NB4 (cell line): ENCODE results near the gene TNFRSF18.

Source experiments
- DNase-seq: peaks from one replicate; pipeline ENCODE4 v3.0.0; 2010; ENCODE audit warnings: low read depth
- H3K4me3 ChIP-seq: one replicate; pipeline ENCODE4 v1.5.1; 2011; ENCODE audit warnings: mild to moderate bottlenecking, low read depth, low read length, moderate library complexity
- MYC ChIP-seq: IDR thresholded peaks from 2 replicates; pipeline ENCODE4 v1.6.1; 2011; ENCODE audit warnings: low read depth, low read length
- POLR2A ChIP-seq: IDR thresholded peaks from 2 replicates; pipeline ENCODE4 v1.6.1; 2011; ENCODE audit warnings: mild to moderate bottlenecking; ENCODE audit not compliant: insufficient read length; ENCODE audit errors: extremely low read depth
- TF ChIP-seq, protein P1 (sequence below): IDR thresholded peaks from 2 replicates; pipeline ENCODE4 v1.6.1; 2011; ENCODE audit warnings: low read depth, low read length
- TF ChIP-seq, protein P2 (sequence below): IDR thresholded peaks from one replicate; pipeline ENCODE4 v1.5.1; 2012; ENCODE audit warnings: low read depth, low read length

The TNFRSF18 gene

DNA sequence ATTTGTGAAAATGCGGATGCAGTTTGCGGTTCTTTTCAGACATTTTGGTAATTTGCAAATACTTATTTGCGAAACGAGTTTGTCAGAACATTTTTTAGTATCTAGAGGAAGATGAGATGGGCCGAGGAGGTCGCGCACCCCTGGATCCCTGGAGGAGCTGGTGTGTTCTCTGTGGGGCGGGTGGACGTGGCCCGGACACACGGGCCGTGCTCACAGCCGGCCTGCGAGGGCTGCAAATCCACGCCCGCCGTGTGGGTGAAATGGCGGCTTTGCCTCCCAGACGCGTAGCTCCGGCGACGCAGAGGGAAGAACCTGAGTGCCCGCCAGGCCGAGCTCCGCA is 42.1 kb downstream of the TNFRSF18 start:
- DNase-seq = no peak
- H3K4me3 ChIP-seq = no peak overlapping the region
- TF ChIP-seq, protein P1, sequence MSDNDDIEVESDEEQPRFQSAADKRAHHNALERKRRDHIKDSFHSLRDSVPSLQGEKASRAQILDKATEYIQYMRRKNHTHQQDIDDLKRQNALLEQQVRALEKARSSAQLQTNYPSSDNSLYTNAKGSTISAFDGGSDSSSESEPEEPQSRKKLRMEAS = no peak
- TF ChIP-seq, protein P2, sequence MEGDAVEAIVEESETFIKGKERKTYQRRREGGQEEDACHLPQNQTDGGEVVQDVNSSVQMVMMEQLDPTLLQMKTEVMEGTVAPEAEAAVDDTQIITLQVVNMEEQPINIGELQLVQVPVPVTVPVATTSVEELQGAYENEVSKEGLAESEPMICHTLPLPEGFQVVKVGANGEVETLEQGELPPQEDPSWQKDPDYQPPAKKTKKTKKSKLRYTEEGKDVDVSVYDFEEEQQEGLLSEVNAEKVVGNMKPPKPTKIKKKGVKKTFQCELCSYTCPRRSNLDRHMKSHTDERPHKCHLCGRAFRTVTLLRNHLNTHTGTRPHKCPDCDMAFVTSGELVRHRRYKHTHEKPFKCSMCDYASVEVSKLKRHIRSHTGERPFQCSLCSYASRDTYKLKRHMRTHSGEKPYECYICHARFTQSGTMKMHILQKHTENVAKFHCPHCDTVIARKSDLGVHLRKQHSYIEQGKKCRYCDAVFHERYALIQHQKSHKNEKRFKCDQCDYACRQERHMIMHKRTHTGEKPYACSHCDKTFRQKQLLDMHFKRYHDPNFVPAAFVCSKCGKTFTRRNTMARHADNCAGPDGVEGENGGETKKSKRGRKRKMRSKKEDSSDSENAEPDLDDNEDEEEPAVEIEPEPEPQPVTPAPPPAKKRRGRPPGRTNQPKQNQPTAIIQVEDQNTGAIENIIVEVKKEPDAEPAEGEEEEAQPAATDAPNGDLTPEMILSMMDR = no peak
- TF ChIP-seq MYC (no peak), POLR2A (no peak)

DNA sequence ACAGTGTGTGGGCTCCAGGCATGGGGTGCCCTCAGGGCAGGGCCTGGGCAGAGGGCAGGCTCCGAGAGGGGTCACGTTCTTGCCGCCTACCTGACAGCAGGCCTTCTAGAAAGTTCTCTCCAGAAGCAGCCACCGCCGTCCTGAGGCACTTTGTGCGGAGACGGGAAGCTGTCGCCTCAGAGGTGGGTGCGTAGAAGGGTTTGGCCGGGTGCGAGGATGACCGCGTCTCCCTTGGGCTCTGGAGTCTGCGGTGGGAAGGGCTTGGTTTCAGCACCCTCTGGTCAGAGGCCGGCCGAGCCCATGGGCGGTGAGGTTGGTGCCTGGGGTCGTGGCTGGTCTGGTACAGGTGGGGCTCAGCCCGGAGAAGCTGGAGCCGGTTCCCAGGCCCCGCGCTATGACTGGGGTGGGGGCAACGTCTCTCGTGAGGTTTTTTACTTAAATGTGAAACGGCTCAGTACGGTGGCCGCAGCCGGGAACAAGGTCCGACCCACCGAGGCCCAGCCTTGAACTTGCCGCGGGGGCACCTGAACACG is 42.8 kb downstream of the TNFRSF18 start:
- no peak for DNase-seq
- TF ChIP-seq MYC = no peak
- TF ChIP-seq, protein P2 = no peak
- no peak for TF ChIP-seq POLR2A
- TF ChIP-seq, protein P1 = no peak
- no peak overlapping the region for H3K4me3 ChIP-seq

DNA sequence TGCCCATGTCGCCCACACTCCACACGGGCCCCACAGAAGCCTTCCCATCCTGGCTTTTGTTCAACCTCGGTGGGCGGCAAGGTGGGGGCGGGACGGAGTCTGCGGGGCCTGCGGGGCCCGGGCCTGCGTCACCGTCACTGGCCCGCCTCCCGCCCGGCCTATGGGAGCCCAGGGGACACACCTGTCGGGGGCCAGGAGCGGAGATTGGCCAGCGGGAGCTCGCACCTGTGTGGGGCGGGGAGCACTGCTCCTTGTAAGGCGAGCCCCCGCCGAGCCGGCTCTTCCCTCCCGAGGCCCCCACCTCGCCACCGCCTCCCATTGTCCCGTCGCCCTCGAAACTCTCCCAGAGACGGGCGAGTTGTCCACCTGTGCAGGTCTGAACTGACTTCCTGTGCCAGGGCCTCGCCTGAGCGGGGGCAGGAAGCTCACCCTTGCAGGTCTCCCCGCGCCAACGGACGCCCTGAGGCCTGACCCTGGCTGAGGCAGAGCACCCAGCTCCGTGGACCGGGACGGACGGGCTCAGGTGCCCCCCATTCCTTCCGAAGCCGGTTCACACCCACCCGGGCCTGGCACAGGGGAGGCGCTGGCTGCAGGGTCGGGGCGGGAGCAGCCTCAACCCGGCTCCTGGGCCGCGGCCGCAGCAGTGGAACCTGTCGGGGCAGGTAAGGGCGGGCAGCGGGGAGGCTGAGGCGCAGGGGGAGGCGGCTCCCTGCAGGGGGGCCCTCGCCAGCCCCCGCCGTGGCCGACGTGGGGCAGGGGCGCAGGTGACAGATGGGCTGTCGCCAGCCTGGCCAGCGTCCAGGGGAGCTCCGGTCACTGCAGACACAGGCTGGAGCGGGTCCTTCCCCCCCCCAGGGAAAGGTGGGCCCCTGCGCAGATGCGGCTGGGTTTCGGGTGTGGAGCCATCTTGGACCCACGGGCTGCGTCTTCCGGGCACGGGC is 43.5 kb downstream of the TNFRSF18 start:
- H3K4me3 ChIP-seq = no peak overlapping the region
- TF ChIP-seq, protein P1 = no peak
- no peak for DNase-seq

DNA sequence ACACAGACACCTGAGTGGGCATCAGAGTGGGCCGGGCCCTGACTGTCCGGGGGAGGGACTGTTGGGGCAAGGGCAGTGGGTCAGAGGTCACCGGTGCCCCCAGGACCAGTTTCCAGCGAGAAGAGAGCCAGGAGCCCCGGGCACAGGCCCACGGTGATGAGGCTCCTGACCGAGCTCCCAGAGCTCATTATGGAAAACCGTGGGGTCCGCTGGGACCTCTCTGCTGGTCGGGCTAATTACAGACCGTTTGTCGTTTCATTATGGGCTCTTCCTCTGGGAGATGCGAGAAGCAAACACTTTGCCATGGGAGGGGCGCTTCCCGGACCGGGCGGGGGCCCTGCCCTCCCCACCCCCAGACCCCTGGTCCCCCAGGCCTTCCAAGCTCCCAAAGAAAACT is 44.7 kb downstream of the TNFRSF18 start:
- no peak for DNase-seq
- TF ChIP-seq, protein P1 = no peak
- TF ChIP-seq MYC (no peak), POLR2A (no peak)
- TF ChIP-seq, protein P2 = no peak
- no peak overlapping the region for H3K4me3 ChIP-seq

DNA sequence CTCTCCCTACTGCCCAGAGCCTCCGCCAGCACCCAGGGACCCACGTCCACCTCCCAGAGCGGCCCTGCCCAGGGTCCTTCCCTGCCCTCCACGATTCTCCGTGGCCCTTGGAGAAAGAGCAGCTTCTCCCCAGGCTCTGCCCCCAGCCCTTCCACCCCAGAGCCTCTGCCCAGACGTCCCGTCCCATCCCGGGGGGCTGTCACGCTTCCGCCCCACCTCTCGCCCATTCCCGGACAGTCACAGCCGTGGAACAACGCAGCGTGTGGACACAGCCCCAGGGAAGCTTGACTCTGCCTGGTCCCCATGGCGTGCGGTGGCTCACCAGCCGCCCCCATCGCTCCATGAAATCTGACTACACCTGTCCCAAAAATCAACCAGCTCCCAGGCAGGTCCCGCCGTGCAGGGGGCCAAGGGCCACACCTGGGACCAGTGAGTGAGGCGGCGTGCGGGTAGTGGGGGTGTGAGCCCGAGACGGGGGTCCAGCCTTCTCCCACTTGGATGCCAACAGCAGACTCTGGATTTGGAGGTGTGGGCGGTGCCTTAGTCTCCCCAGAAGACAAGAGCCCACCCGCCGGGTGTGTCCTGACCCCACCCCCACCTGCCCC is 45.2 kb downstream of the TNFRSF18 start:
- TF ChIP-seq MYC (no peak), POLR2A (no peak)
- TF ChIP-seq, protein P2 = no peak
- TF ChIP-seq, protein P1 = no peak
- no peak for DNase-seq
- no peak overlapping the region for H3K4me3 ChIP-seq
